TTC549 (cell line): ENCODE measurements around the gene CBX8.
A peak's percentile ranks its signal among the peaks of the same experiment; 100 is the strongest.

Experiments used
- FAIRE-seq: peaks from 2 replicates; lab custom pipeline; 2012; peaks lifted over from hg19 to GRCh38; lab: Jason Lieb, UNC

CBX8 gene

GRCh38 chr17:79804856-79805696 is 8.2 kb upstream of the CBX8 start:
- no peak for FAIRE-seq

GRCh38 chr17:79803997-79804855 is 7.3 kb upstream of the CBX8 start:
- FAIRE-seq: no peak

GRCh38 chr17:79803421-79803996 is 6.6 kb upstream of the CBX8 start:
- FAIRE-seq: no peak

- FAIRE-seq: no peak
Measured at GRCh38 chr17:79802736-79803420, 6.0 kb upstream of the CBX8 start.

GRCh38 chr17:79802039-79802735 is 5.3 kb upstream of the CBX8 start:
- FAIRE-seq: no peak

GRCh38 chr17:79801156-79802038 is 4.5 kb upstream of the CBX8 start:
- no peak for FAIRE-seq

- FAIRE-seq: no peak
Measured at GRCh38 chr17:79800325-79801155, 3.7 kb upstream of the CBX8 start.

GRCh38 chr17:79799538-79800324 is 2.9 kb upstream of the CBX8 start:
- no peak for FAIRE-seq

- no peak for FAIRE-seq
Measured at GRCh38 chr17:79799174-79799537, 2.3 kb upstream of the CBX8 start.

GRCh38 chr17:79798299-79799173 is 1.7 kb upstream of the CBX8 start:
- no peak for FAIRE-seq

GRCh38 chr17:79797492-79798298 is 818 bp upstream of the CBX8 start:
- no peak for FAIRE-seq

- no peak for FAIRE-seq
Measured at GRCh38 chr17:79796444-79796762, 474 bp downstream of the CBX8 start.

- FAIRE-seq: no peak
Measured at GRCh38 chr17:79795795-79796443, 958 bp downstream of the CBX8 start.

- no peak for FAIRE-seq
Measured at GRCh38 chr17:79794659-79795511, 2.0 kb downstream of the CBX8 start.

GRCh38 chr17:79793924-79794304 is 3.0 kb downstream of the CBX8 start:
- peak; percentile 88 for FAIRE-seq
